NCI-H1092 treated with DMSO at 0.1 percent for 48 hours (cell line): ENCODE data around the gene LAMA4.

Source experiments
- DNase-seq: peaks from one replicate; lab custom pipeline; 2025; lab: John Stamatoyannopoulos, UW

The LAMA4 gene

GRCh38 chr6:112190164-112190563, 64.2 kb downstream of the LAMA4 start:
- DNase-seq, result no peak

GRCh38 chr6:112189494-112189893, 64.9 kb downstream of the LAMA4 start:
- DNase-seq, result no peak

GRCh38 chr6:112188906-112189305, 65.5 kb downstream of the LAMA4 start:
- DNase-seq, result no peak

- no peak for DNase-seq
Measured at GRCh38 chr6:112187736-112188135, 66.6 kb downstream of the LAMA4 start.

GRCh38 chr6:112184951-112185350, 69.4 kb downstream of the LAMA4 start:
- no peak for DNase-seq

- DNase-seq, result no peak
Measured at GRCh38 chr6:112183271-112183671, 71.1 kb downstream of the LAMA4 start.

GRCh38 chr6:112181130-112181529, 73.2 kb downstream of the LAMA4 start:
- no peak for DNase-seq

- peak; percentile 73 for DNase-seq
Measured at GRCh38 chr6:112180095-112180820, 74.1 kb downstream of the LAMA4 start.

- no peak for DNase-seq
Measured at GRCh38 chr6:112179631-112180030, 74.7 kb downstream of the LAMA4 start.

GRCh38 chr6:112178846-112179245, 75.5 kb downstream of the LAMA4 start:
- no peak for DNase-seq

- no peak for DNase-seq
Measured at GRCh38 chr6:112177092-112177491, 77.3 kb downstream of the LAMA4 start.

GRCh38 chr6:112176175-112176574, 78.2 kb downstream of the LAMA4 start:
- no peak for DNase-seq

GRCh38 chr6:112173221-112173804, 81.1 kb downstream of the LAMA4 start:
- DNase-seq, result no peak

GRCh38 chr6:112172540-112172939, 81.8 kb downstream of the LAMA4 start:
- no peak for DNase-seq

- no peak for DNase-seq
Measured at GRCh38 chr6:112169541-112169940, 84.8 kb downstream of the LAMA4 start.

- DNase-seq, result peak; percentile 68
Measured at GRCh38 chr6:112163295-112164257, 90.8 kb downstream of the LAMA4 start.

- DNase-seq, result no peak
Measured at GRCh38 chr6:112160745-112161144, 93.6 kb downstream of the LAMA4 start.

GRCh38 chr6:112156668-112157067, 97.7 kb downstream of the LAMA4 start:
- no peak for DNase-seq

GRCh38 chr6:112155886-112156285, 98.5 kb downstream of the LAMA4 start:
- no peak for DNase-seq

GRCh38 chr6:112154711-112155110, 99.7 kb downstream of the LAMA4 start:
- DNase-seq, result no peak

GRCh38 chr6:112153926-112154607, 100.3 kb downstream of the LAMA4 start:
- DNase-seq, result no peak

GRCh38 chr6:112150363-112150762, 104.0 kb downstream of the LAMA4 start:
- DNase-seq, result no peak
